Stimulated activated CD8-positive, alpha-beta memory T cell treated with anti-CD3 and anti-CD28 coated beads, Interleukin-4, amount 100 ng/mL, for 1 hour (primary cell): ENCODE measurements around the gene SLC47A1.
"Not testable (repeated sequence)": the region's sequence is repeated elsewhere in the genome, so short reads cannot be mapped to it uniquely, and the experiment has no call there.

ENCODE experiments used
- DNase-seq, 2 donors: peaks; one replicate each; pipeline ENCODE4 v3.0.0-alpha.2; 2020; ENCODE audit warnings: low read depth in 2 of 2, low spot score in 1 of 2

SLC47A1 gene

GRCh38 chr17:19520641-19521040 lies 13.0 kb upstream of the SLC47A1 start:
- DNase-seq, result no peak

- no peak for DNase-seq
These were observed 10.0 kb upstream of the SLC47A1 start for GRCh38 chr17:19523690-19524089.

- not testable (repeated sequence) for DNase-seq
These were observed 6.7 kb upstream of the SLC47A1 start for GRCh38 chr17:19526950-19527349.

GRCh38 chr17:19531780-19532501 lies 1.7 kb upstream of the SLC47A1 start:
- DNase-seq, result no peak

GRCh38 chr17:19533036-19533717 lies 477 bp upstream of the SLC47A1 start:
- DNase-seq, result no peak

GRCh38 chr17:19534562-19535149 lies 1.0 kb downstream of the SLC47A1 start:
- no peak for DNase-seq

- DNase-seq, result no peak
These were observed 3.5 kb downstream of the SLC47A1 start for GRCh38 chr17:19537111-19537510.

GRCh38 chr17:19538095-19539039 lies 4.7 kb downstream of the SLC47A1 start:
- no peak for DNase-seq

GRCh38 chr17:19539040-19539399 lies 5.4 kb downstream of the SLC47A1 start:
- DNase-seq, result no peak

- no peak for DNase-seq
These were observed 6.2 kb downstream of the SLC47A1 start for GRCh38 chr17:19539841-19540311.

- DNase-seq, result no peak
These were observed 7.2 kb downstream of the SLC47A1 start for GRCh38 chr17:19540706-19541370.

- DNase-seq, result no peak
These were observed 7.8 kb downstream of the SLC47A1 start for GRCh38 chr17:19541445-19541844.

- no peak for DNase-seq
These were observed 8.6 kb downstream of the SLC47A1 start for GRCh38 chr17:19542247-19542646.

GRCh38 chr17:19544366-19544765 lies 10.7 kb downstream of the SLC47A1 start:
- DNase-seq, result no peak

- no peak for DNase-seq
These were observed 12.8 kb downstream of the SLC47A1 start for GRCh38 chr17:19546289-19547065.

GRCh38 chr17:19549746-19550623 lies 16.3 kb downstream of the SLC47A1 start:
- no peak for DNase-seq

- no peak for DNase-seq
These were observed 17.5 kb downstream of the SLC47A1 start for GRCh38 chr17:19551165-19551564.

- no peak for DNase-seq
These were observed 18.0 kb downstream of the SLC47A1 start for GRCh38 chr17:19551591-19552148.

GRCh38 chr17:19553036-19553435 lies 19.4 kb downstream of the SLC47A1 start:
- DNase-seq, result no peak
